ENCODE measurements around the gene CARNS1. TPM values are rescaled to one million over a fixed set of nuclear protein-coding genes. Genes with fewer than 3 reads are reported as not detected.

CARNS1 gene, protein sequence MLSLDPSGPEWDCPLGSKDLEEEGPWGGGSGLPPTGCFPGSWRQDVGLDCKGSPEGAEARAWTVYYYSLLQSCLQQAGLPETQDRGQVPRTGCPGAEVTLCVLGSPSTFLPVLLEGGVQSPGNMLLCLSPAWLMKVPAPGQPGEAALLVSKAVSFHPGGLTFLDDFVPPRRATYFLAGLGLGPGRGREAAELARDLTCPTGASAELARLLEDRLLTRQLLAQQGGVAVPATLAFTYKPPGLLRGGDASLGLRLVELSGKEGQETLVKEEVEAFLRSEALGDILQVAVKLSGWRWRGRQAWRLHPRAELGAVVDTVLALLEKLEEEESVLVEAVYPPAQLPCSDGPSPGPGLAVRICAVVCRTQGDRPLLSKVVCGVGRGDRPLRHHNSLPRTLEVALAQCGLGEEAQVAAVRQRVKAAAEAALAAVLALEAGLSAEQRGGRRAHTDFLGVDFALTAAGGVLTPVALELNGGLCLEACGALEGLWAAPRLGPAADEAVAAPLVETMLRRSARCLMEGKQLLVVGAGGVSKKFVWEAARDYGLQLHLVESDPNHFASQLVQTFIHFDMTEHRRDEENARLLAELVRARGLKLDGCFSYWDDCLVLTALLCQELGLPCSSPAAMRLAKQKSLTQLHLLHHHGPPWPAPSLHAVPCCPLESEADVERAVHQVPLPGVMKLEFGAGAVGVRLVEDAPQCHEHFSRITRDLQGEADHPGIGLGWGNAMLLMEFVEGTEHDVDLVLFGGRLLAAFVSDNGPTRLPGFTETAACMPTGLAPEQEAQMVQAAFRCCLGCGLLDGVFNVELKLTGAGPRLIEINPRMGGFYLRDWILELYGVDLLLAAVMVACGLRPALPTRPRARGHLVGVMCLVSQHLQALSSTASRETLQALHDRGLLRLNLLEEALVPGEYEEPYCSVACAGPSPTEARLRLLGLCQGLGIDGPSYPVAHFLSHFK
- total RNA-seq: under 0.01 and 0.09 TPM in 2 replicates

DNA sequence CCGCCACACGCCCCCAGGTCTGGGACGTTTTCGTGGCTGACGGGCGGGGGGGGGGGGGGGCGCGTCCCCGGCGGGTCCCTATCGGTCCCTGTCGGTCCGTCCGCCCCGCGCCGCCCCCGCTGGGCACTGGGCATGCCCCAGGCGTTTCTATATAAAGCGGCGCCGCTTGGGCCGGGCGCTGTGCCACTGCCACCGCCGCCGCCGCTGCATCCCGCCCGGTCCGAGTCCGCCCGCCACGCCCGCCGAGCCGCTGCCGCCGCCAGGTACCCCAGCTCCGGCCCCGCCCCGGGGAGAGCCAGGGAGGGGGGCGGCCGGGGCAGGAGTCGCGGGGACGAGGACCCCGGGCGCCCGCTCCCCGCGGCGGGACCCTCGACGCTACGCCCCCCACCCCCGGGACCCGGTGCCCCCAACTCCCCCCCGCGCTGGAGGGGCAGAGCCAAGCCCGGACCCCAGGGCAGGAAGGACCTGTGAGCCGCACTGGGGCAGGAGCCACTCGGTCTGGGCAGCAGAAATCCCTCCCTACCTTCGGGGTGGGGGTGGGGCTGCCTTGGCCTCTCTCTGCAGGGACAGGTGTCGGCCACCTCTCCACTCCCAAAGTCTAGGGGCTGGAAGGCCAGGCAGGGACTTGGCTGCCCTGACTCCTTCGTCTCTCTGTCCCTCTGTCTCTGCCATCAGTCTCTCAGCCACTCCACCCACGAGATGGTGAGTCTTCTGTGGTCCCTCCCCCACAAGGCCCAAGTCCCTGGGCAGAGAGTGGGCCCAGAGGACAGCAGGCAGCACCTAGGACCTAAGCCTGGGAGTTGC is at the start of gene CARNS1:
Gene CARNS1, plus strand, starts transcription at position 178 of the 804 bp plus-strand sequence. Its CDS starts 522 bp downstream, at position 700.

GRCh38 chr11:67372993-67373647 is 42.4 kb upstream of the CARNS1 start, which contains the start of gene CLCF1:
Gene CLCF1, minus strand, starts transcription at chr11:67373598. Its CDS starts 59 bp downstream, at chr11:67373539.

DNA sequence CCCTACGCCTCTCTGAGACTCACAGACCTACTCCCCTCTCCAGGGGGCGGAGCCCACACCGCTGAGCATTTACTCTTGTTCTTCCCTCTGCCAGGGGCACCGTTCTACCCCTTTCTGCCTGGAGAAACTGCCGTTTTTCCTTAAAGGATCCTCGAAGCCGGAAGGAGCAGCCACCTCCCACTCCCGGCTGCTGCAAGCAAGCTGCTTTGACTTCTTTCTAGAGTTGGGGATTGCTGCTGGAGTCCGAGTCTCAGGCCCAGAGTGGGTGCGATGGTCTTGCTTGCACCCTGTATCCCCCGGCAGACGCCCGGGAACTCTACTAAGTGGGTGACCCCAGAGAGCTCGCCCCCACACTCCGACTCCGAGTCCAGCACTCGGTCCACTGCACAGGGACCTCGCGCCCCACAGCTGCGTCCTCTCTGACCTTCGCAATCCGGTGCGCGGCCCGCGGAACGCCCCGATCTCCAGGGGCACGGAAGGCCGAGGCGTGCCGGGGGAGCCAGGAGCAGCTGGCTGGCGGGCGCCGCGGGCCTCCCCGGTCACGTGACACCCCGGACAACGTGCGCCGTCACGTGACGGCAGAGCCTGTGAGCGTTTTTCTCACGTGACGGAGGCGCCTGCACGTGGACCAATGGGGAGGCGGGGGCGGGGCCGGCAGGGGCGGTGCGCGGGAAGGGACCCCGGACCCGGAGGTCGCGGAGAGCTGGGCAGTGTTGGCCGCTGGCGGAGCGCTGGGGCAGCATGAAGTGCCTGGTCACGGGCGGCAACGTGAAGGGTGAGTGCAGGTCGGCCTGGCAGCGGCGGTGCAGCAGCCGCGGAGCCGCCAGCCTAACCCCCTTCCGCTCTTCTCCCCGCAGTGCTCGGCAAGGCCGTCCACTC is 23.9 kb upstream of the CARNS1 start, which contains the start of gene RAD9A:
Gene RAD9A, plus strand, starts transcription at position 683 of the 879 bp plus-strand sequence. Its CDS starts 59 bp downstream, at position 742.

DNA sequence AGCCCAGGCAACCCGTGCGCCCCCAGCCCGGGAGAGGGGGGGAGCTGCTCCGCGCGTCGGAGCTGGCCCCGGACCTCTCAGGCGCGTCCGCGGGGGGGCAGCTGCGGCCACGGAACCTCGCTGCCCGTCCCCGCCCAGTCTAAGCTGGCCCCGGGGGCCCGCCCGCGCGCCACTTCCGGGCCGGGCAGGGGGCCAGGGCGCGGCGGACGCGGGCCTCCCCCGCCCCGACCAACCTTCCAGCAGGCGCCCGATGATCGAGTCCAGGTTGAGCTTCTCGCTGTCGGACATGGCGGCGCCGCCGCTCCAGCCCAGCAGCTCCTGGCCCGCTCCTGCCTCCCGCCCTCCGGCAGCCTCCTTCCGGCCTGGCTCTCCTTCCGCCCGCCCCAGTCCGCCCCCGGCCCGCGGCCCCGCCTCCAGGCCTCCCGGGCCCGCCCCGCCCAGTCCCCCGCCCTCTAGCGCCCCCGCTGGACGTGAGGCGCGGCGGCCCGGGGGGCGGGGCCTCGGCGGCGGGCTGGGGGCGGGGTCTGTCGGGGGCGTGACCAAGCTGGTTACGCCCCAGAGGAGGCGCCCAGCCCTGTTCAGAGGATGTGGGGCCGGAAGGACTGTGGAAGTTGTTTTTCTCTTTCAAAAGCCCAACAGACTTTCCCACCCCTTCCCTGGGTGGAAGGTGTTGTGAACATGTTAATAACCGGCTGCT is 13.8 kb upstream of the CARNS1 start, which contains the start of gene PPP1CA:
Gene PPP1CA, minus strand, starts transcription at position 364 of the 697 bp plus-strand sequence. Its CDS starts 76 bp downstream, at position 288.

GRCh38 chr11:67428052-67429001 is 12.8 kb downstream of the CARNS1 start, which contains the start of gene RPS6KB2:
Gene RPS6KB2, plus strand, starts transcription at chr11:67428494. Its CDS starts 52 bp downstream, at chr11:67428546.

GRCh38 chr11:67437082-67437808 is 21.8 kb downstream of the CARNS1 start, which contains the start of gene PTPRCAP:
Gene PTPRCAP, minus strand, starts transcription at chr11:67437682. Its CDS starts 63 bp downstream, at chr11:67437619.

DNA sequence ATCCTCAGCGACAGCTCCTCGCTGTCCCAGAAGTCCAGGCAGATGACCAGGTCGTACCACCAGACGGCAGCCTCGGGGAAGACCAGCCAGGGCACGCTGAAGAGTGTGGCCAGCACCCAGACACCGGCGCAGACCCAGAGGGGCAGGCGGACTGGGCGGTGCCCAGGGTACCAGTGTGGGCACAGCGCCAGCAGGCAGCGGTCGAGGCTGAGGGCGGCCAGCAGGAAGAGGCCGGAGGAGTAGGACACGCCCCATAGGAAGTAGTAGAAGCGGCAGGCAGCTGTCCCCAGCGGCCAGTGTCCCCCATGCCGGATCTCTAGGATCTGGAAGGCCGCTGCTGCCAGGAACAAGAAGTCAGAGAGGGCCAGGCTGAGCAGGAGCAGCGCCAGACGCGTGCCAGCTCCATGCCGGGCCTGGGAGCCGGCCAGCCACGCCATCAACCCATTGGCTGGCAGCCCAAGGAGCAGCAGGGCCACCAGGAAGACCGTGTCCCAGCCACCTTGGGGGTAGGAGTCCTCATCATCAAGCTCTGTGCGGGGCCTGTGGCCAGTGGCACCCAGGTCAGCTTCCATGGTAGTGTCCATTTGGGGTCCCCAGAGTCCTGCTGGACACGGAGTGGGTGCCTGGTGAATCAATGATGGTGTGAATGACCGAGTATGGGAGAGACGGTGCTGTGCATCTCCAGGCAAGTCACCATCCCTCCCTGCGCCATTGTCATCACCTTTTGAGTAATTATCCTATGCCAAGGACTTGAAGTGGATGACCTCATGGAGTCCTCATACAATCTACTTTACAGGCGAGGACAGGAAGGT is 36.9 kb downstream of the CARNS1 start, which contains the start of gene GPR152:
Gene GPR152, minus strand, starts transcription at position 589 of the 812 bp plus-strand sequence. Its CDS starts 5 bp downstream, at position 584.

DNA sequence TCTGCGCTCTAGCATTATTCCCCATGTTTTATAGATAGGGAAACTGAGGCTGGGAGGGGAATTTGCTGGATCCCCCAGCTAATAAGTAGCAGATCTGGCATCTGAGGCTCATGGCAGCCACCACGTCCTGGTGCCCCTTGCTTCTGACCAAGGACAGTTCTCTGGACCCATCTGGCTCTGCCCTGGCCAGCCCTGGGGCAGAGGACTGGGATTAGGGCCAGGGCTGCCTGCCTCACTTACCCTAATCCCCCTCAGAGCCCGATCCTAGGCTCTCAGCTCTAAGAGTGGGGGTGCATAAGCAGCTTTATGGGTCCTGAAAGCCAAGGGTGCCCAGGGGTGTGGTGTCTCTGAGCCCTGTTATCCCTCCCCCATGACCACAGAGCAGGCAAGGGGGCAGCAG is 39.6 kb downstream of the CARNS1 start, which contains the start of gene CABP4:
Gene CABP4, plus strand, starts transcription at position 301 of the 400 bp plus-strand sequence. Its CDS starts 70 bp downstream, at position 371.

GRCh38 chr11:67468759-67469507 is 53.5 kb downstream of the CARNS1 start, which contains the start of gene TMEM134:
Gene TMEM134, minus strand, starts transcription at chr11:67469251. Its CDS starts 59 bp downstream, at chr11:67469192.

Other genes starting within 250 kb of the CARNS1 start
- gene GRK2, start 149.2 kb upstream of the CARNS1 start, total RNA-seq: 34.3 and 40.1 TPM in 2 replicates
- 29.1 and 54.3 TPM in 2 replicates for gene ANKRD13D, start 126.4 kb upstream of the CARNS1 start, total RNA-seq
- gene SSH3, start 112.1 kb upstream of the CARNS1 start, total RNA-seq: 5.7 and 8.5 TPM in 2 replicates
- gene POLD4, start 62.1 kb upstream of the CARNS1 start, total RNA-seq: 26.4 and 47.5 TPM in 2 replicates
- 2.7 and 3.3 TPM in 2 replicates for gene CLCF1, start 42.1 kb upstream of the CARNS1 start, total RNA-seq
- gene RAD9A, start 23.7 kb upstream of the CARNS1 start, total RNA-seq: 3.2 and 5.5 TPM in 2 replicates
- gene PPP1CA, start 13.8 kb upstream of the CARNS1 start, total RNA-seq: 183 and 226 TPM in 2 replicates
- under 0.01 and 0.09 TPM in 2 replicates for gene TBC1D10C, start 11.6 kb upstream of the CARNS1 start, total RNA-seq
- 29.7 and 32.5 TPM in 2 replicates for gene RPS6KB2, start 12.8 kb downstream of the CARNS1 start, total RNA-seq
- 0.18 and 0.85 TPM in 2 replicates for gene PTPRCAP, start 22.0 kb downstream of the CARNS1 start, total RNA-seq
- 133 and 168 TPM in 2 replicates for gene CORO1B, start 27.8 kb downstream of the CARNS1 start, total RNA-seq
- not detected in 2 replicates for gene GPR152, start 37.1 kb downstream of the CARNS1 start, total RNA-seq
- 0.45 and 1.1 TPM in 2 replicates for gene CABP4, start 39.7 kb downstream of the CARNS1 start, total RNA-seq
- 9.7 and 22.0 TPM in 2 replicates for gene TMEM134, start 53.6 kb downstream of the CARNS1 start, total RNA-seq
- 86.3 and 135 TPM in 2 replicates for gene AIP, start 67.3 kb downstream of the CARNS1 start, total RNA-seq
- gene PITPNM1, start 89.7 kb downstream of the CARNS1 start, total RNA-seq: 11.2 and 24.2 TPM in 2 replicates
- 12.7 and 13.1 TPM in 2 replicates for gene CDK2AP2, start 92.5 kb downstream of the CARNS1 start, total RNA-seq
- gene CABP2, start 107.8 kb downstream of the CARNS1 start, total RNA-seq: not detected in 2 replicates
- gene GSTP1, start 168.1 kb downstream of the CARNS1 start, total RNA-seq: 850 and 1,023 TPM in 2 replicates
- gene NDUFV1, start 191.3 kb downstream of the CARNS1 start, total RNA-seq: 192 and 205 TPM in 2 replicates
- gene NUDT8, start 214.3 kb downstream of the CARNS1 start, total RNA-seq: 2.4 and 6.2 TPM in 2 replicates
- gene TBX10, start 224.1 kb downstream of the CARNS1 start, total RNA-seq: not detected in 2 replicates
- gene ACY3, start 235.1 kb downstream of the CARNS1 start, total RNA-seq: not detected in 2 replicates